HG03108 (cell line): Measurements from ENCODE around the gene TNIP3.
"Not testable (repeated sequence)": the region's sequence is repeated elsewhere in the genome, so short reads cannot be mapped to it uniquely, and the experiment has no call there.

Experiments used
- ATAC-seq: cut with Tn5 transposase; IDR thresholded peaks from one replicate; pipeline ENCODE4 v1.9.1; 2021; ENCODE audit warnings: moderate library complexity; ENCODE audit not compliant: unreplicated experiment

The TNIP3 gene

GRCh38 chr4:121164291-121164690, at the start of gene TNIP3:
Gene TNIP3, minus strand, starts transcription at chr4:121164321. Its CDS starts 196 bp downstream, at chr4:121164125.
- no peak for ATAC-seq

GRCh38 chr4:121212806-121213205, 48.7 kb upstream of the TNIP3 start:
- no peak for ATAC-seq

DNA sequence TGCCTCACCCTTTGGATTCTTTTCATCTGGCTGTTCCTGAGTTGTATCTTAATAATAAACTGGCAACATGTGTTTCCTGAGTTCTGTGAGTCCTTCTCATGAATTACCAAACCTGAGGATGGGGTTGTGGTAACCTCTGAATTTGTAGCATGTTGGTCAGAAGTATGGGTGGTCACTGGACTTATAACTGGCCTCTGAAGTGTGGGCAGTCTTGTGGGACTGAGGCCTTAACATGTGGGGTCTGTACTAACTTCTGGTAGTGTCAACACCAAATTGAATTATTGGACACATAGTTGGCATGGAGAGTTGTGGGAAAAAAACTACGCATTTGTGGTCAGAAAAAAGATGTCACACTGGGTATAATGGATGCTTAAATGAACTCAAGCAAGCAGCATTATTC, 45.0 kb upstream of the TNIP3 start:
- ATAC-seq = no peak

DNA sequence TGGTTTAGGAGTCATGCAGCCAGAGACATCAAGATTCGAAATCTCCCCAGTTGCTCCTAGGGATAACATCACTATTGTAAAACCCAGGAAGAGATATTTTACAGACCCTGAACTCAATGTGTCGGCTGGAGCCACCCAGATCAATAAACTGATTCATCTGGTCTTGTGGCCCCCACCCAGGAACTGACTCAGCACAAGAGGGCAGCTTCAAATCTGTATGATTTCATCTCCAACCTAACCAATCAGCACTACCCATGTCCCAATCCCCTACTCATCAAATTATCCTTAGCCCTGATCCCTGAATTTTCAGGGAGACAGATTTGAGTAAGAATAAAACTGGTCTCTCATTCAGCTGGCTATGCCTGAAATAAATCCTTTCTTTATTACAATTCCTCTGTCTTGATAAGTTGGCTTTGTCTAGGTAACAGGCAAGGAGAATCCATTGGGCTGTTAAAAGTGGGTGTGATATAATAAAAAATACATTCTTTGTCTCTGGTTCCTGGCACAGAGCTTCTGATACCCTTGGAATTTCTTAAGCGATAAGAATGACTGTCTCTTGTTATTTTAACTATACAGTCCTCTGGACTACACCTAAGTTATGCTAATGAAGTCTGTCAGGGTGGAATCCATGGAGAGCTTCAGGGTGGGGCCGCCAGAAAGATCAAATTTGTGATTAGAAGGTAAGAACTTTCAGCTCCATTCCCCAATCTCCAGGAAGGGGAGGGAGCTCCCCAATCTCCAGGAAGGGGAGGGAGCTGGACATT, 44.3 kb upstream of the TNIP3 start:
- ATAC-seq = no peak

GRCh38 chr4:121205777-121206176, 41.7 kb upstream of the TNIP3 start:
- ATAC-seq = not testable (repeated sequence)

DNA sequence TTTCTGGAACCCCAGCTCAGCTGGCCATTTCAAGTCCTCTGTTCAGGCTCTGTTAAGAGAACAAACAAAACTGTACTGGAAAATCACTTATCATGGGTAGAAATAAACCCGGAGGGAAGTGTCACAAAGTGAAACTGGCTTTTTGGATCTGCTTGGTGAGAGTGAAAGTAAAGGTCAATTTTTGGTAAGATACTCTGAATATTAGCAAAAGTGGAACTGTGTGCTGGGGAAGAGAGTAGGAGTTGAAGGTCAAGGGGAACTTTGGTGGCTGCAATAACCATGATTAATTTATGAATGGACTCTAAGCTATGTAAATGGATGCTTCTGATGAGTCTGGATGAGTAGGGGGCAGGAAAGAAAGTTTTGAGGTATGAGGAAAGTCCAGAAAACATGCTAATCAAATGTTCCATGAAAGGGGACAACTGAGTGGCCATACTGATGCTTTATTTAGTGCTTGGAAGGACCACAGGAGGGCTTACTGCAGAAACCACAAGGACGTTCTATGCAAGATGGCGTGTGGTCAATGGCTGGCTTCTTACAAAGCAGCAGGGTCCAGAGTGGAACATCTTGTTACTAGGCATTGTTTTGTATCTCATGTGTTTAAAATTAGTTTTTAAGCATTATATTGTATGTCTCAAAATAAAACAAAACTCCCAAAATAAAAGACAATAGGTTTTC, 36.8 kb upstream of the TNIP3 start:
- ATAC-seq = peak; percentile 76

DNA sequence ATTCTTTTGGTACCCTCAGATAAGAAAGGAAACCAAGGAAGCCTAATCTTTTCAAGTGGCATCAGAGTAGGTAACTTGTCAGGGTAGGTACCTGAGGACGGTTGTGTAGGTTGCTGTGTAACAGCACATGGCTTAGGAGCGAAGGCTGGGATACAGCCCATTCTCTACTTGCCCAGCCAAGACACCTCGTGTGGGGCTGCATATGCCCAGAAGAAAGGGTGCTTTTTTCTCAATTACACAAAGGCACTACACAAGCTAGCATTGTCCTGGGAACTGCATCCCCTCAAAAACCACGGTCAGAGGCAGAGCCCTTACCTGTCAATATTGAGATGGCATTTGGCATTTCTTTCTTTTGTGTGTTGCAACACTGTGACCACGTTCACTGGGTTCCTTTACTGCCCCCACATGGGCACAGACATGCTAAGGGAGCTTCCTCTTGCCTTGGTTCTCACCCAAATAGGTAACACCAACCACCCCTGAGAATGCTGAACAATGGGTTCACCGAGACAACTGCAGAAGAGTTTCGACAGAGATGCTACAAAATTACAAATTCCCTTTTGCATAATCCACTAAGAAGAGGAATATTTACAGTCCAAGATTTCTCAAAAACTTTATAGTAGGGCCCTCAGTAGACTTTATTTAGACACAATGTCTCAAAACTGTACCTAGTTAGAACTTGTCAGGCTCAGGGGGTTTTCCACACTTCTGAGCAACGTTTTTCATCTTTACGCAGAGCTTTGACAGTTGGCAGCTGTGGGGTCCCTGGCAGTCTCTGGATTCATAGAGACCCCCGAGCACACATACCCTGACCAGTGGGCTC, 35.8 kb upstream of the TNIP3 start:
- peak; percentile 80 for ATAC-seq

DNA sequence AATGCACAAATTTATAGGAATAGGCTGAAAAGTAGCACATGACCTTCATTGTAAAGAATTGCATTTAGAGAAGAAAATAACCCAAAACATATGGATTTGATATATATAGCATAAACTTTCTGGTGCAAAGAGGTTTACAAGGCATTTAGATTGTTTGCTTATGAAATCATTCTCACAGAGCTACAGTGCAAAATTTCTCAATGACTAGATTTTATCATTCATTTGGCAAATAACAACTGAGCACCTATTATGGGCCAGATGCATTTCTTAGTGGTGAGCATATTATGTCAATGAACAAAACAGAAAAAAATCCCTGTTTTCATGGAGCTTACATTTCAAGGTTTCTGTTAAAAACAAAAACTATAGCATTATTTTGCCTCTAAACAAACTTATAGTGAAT, 34.1 kb upstream of the TNIP3 start:
- ATAC-seq = no peak

- ATAC-seq = no peak
Observed at GRCh38 chr4:121195649-121196048, 31.5 kb upstream of the TNIP3 start.

- ATAC-seq = no peak
Observed at GRCh38 chr4:121192480-121192879, 28.4 kb upstream of the TNIP3 start.

DNA sequence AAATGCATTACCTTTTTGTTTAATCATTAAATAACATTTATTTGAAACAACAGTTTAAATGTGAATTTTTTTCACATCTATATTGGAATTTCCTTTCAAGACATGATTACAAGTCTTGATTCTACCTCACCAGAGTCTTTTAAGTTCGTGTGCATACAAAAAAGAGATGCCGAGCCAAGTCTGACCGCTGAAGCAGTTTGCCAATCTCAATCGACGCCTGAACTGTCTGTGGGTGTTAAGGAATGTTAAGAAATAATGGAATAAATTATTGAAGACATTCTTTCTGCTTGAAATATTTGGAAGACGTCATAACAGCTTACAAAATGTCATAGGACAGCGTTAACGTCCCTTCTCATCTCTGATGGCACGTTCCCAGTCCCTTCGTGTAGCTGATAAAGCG, 27.9 kb upstream of the TNIP3 start:
- ATAC-seq = no peak

DNA sequence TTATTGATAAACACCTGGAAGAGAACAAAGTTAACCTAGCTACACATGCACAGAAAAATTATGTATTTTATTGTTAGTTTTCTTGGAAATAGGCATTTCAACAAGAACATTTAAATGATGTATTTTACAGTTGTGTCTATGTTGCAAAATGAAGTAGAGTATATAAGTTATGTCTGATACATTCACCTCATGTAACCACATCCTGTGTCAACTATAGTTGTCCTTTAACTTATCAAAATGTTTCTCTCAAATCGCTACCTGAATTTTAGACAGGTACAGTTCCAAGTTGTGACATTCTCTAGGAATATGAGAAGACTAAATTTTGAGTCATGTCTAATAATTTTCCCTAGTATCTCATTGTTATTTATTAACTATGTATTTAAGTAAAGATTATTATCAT, 27.2 kb upstream of the TNIP3 start:
- ATAC-seq = no peak

GRCh38 chr4:121190389-121190788, 26.3 kb upstream of the TNIP3 start:
- no peak for ATAC-seq

- ATAC-seq = peak; percentile 97
Observed at GRCh38 chr4:121189326-121190215, 25.4 kb upstream of the TNIP3 start.

- ATAC-seq = no peak
Observed at GRCh38 chr4:121187206-121187605, 23.1 kb upstream of the TNIP3 start.

GRCh38 chr4:121185960-121186359, 21.8 kb upstream of the TNIP3 start:
- peak; percentile 49 for ATAC-seq

GRCh38 chr4:121183989-121184388, 19.9 kb upstream of the TNIP3 start:
- ATAC-seq = no peak

DNA sequence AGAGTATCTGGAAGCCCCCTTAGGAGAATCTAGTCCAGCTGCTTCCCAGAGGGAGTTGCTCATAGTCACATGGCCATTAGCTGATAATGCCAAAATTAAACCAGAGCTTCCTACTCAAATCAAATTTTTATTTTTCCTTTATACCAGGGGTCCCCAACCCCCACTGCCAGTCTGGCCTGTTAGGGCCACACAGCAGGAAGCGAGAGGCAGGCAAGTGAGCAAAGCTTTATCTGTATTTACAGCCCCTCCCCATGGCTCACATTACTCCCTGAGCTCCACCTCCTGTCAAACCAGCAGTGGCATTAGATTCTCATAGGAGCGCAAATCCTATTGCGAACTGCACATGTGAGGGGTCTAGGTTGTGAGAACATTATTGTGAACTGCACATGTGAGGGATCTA, 19.2 kb upstream of the TNIP3 start:
- no peak for ATAC-seq

DNA sequence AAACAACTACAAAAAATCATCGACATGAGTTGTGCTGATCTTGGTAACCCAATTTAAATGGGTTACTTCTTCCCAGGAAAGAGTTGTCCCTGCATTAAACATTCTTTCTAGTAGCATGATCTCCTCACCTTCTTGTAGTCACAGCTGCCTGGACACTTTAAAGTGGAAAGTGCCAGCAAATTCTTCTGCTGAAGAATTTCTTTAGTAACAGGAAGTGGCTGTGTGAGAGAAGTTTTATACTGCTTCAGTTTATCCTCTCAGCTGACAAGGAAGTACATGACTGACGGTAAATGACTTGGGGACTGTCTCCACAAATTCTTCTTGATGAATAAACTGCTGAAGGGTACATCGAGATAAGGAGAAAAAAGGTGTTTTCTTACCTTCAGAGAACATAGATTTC, 18.2 kb upstream of the TNIP3 start:
- ATAC-seq = no peak

DNA sequence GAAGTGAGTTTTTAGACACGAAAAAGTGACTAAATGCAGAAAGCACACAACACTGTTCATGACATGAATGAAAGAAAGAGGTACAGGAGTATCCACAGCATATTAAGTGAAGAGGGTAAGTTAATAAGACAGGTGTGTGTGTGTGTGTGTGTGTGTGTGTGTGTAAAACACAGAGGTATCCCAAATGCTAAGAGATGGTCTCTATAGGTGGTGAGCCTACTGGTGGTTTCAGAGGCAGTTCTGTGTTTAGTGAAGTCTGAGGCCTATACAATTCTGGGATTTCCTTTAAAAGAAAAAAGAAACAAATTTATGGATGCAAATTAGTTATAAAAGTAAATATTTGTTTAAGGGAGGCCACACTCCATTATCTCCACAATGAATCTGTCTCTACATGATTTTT, 17.4 kb upstream of the TNIP3 start:
- no peak for ATAC-seq

DNA sequence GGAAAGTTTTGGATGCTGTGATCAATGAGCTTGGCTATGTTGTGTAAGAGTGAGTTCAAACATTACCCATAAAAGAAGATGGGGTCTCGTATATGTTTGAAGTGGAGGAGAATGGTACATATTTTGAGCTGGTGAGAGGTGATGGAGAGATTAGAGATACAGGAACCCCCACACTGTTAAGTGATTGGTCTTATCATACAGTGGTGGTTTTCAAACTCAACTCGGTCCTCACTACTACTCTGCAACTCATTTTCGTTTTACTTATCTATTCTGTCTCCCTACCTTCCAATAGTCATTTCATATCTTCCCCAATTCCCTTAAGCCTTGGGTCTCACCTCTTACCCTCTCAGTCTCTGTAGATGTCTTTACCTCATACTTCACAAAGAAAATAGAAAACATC, 16.4 kb upstream of the TNIP3 start:
- ATAC-seq = no peak
